GM21786 (cell line): ENCODE data around the gene ATP6V1G3.
"Not testable (repeated sequence)": the region's sequence is repeated elsewhere in the genome, so short reads cannot be mapped to it uniquely, and the experiment has no call there.

ENCODE experiments used
- ATAC-seq: cut with Tn5 transposase; IDR thresholded peaks from one replicate; pipeline ENCODE4 v1.9.1; 2021; ENCODE audit not compliant: unreplicated experiment

ATP6V1G3 gene

DNA sequence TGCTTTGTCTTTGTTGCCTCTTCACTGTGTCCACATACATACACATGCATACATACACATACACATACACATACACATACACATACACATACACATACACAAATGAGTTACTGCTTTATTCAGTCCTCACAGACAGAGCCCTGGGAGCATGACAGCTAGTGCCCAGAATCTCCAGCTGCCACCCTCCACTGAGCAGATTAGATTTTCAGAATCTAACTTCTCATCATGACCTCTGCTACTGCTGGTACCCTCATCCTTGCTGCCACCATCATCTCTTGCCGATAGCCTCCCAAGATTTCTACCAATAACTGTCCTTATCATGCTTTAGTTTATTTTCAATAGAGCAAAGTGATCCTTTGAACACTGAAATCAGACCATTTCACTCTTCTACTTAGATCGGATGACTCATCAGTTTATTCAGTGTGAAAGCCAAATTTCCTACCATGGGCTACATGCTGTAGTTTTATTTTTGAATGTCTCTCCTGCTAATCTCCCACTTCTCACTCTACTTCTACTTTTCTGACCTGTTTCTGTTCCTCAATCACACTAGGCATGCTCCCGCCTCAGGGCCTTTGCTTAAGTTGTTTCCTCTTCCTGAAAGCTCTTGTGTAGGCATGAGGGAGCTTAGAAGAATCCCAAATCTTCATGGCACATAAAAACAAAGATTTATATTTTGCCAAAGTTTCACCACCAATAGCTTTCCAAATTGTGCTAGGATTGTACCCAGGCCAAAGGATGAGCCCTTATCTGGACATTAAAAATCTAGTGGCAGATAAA is 43.0 kb downstream of the ATP6V1G3 start:
- no peak for ATAC-seq

DNA sequence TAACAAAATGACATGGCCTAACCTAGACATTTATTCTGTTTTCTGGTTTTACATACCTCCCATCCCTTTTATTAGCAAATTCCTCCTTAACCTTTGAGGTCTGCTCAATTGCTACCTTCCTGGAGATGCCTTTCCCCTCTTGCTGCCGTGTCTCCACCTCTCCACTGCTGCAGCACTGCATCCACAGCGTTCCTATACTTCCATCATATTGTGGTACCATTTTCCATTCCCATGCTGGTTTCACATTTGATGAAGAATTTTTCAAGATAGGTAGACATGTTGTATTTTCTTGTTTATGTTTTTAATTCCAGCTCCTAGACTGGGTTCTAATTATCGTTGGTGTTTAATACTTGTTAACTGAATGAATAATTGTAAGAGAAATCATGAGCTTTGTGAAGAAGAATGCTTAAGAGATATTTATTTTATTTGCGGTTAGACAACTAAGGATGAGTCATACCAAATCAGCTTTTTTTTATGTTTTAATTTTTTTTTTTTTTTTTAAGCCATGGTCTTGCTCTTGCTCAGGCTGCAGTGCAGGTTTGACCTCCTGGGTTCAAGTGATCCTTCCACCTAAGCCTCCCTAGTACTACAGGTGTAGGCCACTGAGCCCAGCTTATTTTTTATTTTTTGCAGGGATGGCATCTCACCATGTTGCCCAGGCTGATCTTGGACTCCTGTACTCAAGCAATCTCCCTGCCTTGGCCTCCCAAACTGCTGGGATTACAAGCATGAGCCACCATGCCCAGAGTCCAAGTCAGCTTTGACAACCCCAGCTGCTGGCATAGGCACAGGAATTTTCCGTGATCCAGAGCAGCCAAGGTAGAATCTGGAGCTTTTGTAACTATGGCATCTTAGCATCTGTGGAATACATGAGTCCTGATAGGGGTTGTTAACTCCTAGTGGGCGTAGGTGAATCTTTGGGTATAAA is 44.0 kb downstream of the ATP6V1G3 start:
- ATAC-seq: no peak

GRCh38 chr1:198495631-198496030 is 44.8 kb downstream of the ATP6V1G3 start:
- no peak for ATAC-seq

DNA sequence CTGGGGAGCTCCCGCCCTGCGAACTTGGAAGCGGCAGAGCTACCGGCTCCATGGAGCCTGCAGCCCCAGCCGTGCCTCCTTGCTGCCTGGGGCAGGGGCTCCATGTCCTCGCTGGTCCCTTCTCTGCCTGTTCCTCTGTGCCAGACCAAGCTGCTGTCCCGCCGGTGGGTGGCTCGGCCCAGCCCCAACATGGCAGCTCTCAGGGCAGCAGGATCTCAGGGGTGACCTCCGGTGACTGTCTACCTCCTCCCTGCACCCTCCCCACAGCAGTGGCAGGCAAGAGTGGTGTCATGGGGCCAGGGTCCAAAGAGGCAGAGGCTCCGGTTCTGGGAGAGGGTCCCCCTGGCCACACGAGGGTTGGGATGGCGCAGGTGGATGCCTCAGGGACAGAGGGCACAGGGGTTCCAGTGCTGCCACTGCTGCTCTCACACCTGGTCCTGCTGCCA is 45.8 kb downstream of the ATP6V1G3 start:
- ATAC-seq: no peak

- no peak for ATAC-seq
Observed at GRCh38 chr1:198494139-198494538, 46.3 kb downstream of the ATP6V1G3 start.

GRCh38 chr1:198493329-198493728 is 47.2 kb downstream of the ATP6V1G3 start:
- no peak for ATAC-seq

GRCh38 chr1:198492872-198493271 is 47.6 kb downstream of the ATP6V1G3 start:
- no peak for ATAC-seq

- ATAC-seq: no peak
Observed at GRCh38 chr1:198491596-198491995, 48.9 kb downstream of the ATP6V1G3 start.

- ATAC-seq: no peak
Observed at GRCh38 chr1:198491028-198491427, 49.5 kb downstream of the ATP6V1G3 start.

- no peak for ATAC-seq
Observed at GRCh38 chr1:198490224-198490623, 50.3 kb downstream of the ATP6V1G3 start.

DNA sequence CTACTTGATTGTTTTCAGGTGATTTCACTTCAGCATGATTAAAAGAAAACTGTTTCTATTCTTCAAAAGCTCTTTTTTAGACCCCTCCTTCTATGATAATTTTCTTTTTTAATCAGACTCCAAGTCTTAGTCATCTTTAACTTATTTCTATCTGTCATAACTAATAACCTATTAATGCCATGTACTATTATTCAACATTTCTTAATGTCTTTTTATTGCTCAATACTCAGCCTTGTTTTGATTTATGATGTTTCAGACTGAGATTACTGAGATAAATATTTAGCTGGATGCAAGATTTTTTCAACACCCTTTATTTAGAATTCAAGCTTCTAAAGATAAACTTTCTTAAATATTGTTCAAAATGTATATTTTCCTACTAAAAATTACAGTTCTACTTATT is 53.6 kb downstream of the ATP6V1G3 start:
- ATAC-seq: no peak

GRCh38 chr1:198483645-198484044 is 56.8 kb downstream of the ATP6V1G3 start:
- no peak for ATAC-seq

- ATAC-seq: no peak
Observed at GRCh38 chr1:198483006-198483405, 57.5 kb downstream of the ATP6V1G3 start.

GRCh38 chr1:198481661-198482060 is 58.8 kb downstream of the ATP6V1G3 start:
- no peak for ATAC-seq

GRCh38 chr1:198480876-198481275 is 59.6 kb downstream of the ATP6V1G3 start:
- ATAC-seq: no peak

DNA sequence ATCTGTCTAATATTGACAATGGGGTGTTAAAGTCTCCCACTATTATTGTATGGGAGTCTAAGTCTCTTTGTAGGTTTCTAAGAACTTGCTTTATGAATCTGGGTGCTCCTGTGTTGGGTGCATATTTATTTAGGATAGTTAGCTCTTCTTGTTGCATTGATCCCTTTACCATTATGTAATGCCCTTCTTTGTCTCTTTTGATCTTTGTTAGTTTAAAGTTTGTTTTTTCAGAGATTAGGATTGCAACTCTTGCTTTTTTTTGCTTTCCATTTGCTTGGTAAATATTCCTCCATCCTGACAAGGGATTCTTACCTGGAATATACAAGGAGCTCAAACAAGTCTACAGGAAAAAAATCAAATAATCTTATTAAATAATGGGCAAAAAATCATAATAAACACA is 63.1 kb downstream of the ATP6V1G3 start:
- ATAC-seq: not testable (repeated sequence)
